Progenitor cell of endocrine pancreas (in vitro differentiated cells): Measurements from ENCODE around the gene MYO10. TPM values are rescaled to one million over a fixed set of nuclear protein-coding genes. Genes with fewer than 3 reads are reported as not detected.
A peak's percentile ranks its signal among the peaks of the same experiment; 100 is the strongest.

Experiments used
- DNase-seq: peaks from one replicate; pipeline ENCODE4 v3.0.0; 2021; ENCODE audit warnings: low spot score; ENCODE audit not compliant: unreplicated experiment
- H3K27ac Mint-ChIP-seq: 2 replicates; pipeline ENCODE4 v1.8.0; 2021; ENCODE audit warnings: mild to moderate bottlenecking, moderate library complexity, mixed read lengths
- H3K27me3 Mint-ChIP-seq: 2 replicates; pipeline ENCODE4 v1.8.0; 2021; ENCODE audit warnings: mixed read lengths
- H3K36me3 Mint-ChIP-seq: 2 replicates; pipeline ENCODE4 v1.8.0; 2022; ENCODE audit warnings: mixed read lengths; ENCODE audit not compliant: insufficient read depth
- H3K4me1 Mint-ChIP-seq: 2 replicates; pipeline ENCODE4 v1.8.0; 2021; ENCODE audit warnings: low read depth, mixed read lengths
- H3K4me3 Mint-ChIP-seq: 2 replicates; pipeline ENCODE4 v1.8.0; 2021; ENCODE audit warnings: low read depth, mild to moderate bottlenecking, moderate library complexity, mixed read lengths
- H3K9me3 Mint-ChIP-seq: 2 replicates; pipeline ENCODE4 v1.8.0; 2021; ENCODE audit warnings: low read depth, mixed read lengths
- total RNA-seq: library from RNA; stranded (reverse); gene quantifications from 2 replicates; pipeline ENCODE4 v1.2.1, GENCODE V29; 2021
- TF ChIP-seq, protein P1 (sequence below): fragments of 200-600 bp; sonication (generic); IDR thresholded peaks from one replicate; pipeline ENCODE4 v1.5.0; 2021; ENCODE audit warnings: antibody characterized with exemption, mild to moderate bottlenecking; ENCODE audit not compliant: unreplicated experiment

MYO10 gene
- total RNA-seq, 1 donor from 2014 or later: 88.0 TPM

DNA sequence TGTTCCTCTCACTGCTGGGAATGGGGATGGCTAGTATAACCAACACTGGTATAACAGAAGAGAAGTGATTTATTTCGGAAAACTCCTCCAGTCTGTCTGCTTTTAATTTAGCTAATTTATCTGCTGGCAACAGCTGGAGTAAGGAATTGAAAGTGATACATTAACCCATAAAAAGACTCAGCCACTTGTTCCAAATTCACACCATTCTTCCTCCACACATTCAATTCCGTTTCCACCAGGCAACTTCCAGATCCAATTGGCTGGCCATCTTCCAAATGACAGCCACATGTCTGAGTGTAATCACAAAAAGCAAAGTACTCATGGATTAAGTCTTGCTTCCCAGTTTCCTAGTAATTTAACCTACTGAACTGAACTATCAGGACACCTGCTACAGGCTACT, 242.2 kb downstream of the MYO10 start:
- no peak for DNase-seq
- Mint-ChIP-seq H3K27me3 (no peaks in the 10 kb centered on the region), H3K4me1 (peaks cover 17% of the 10 kb centered on the region), H3K27ac (no peak overlapping the region), H3K36me3 (peaks cover 57% of the 10 kb centered on the region), H3K9me3 (peaks cover 4% of the 10 kb centered on the region), H3K4me3 (no peak overlapping the region)
- TF ChIP-seq, protein P1, sequence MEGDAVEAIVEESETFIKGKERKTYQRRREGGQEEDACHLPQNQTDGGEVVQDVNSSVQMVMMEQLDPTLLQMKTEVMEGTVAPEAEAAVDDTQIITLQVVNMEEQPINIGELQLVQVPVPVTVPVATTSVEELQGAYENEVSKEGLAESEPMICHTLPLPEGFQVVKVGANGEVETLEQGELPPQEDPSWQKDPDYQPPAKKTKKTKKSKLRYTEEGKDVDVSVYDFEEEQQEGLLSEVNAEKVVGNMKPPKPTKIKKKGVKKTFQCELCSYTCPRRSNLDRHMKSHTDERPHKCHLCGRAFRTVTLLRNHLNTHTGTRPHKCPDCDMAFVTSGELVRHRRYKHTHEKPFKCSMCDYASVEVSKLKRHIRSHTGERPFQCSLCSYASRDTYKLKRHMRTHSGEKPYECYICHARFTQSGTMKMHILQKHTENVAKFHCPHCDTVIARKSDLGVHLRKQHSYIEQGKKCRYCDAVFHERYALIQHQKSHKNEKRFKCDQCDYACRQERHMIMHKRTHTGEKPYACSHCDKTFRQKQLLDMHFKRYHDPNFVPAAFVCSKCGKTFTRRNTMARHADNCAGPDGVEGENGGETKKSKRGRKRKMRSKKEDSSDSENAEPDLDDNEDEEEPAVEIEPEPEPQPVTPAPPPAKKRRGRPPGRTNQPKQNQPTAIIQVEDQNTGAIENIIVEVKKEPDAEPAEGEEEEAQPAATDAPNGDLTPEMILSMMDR: no peak

DNA sequence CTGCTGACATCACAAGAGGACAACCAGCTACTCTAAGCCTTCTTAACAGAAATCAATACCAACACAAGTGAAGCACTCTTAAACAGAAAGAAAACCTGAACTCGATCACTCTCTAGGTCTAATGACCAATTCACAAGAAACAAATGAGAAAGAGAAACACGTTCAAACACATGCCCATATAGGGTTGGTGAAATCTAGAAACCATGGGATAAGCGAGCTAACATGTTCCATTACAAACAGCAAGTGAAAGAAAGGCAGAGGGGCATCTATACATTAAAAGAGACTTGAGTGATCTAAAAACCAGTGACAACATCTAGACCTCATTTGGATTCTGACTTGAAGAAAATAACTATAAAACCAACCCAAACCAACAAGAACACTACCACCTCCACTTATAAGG, 244.4 kb downstream of the MYO10 start:
- H3K9me3 Mint-ChIP-seq: no peaks in the 10 kb centered on the region
- peaks cover 57% of the 10 kb centered on the region for H3K36me3 Mint-ChIP-seq
- H3K27me3 Mint-ChIP-seq: no peaks in the 10 kb centered on the region
- no peak overlapping the region for H3K4me3 Mint-ChIP-seq
- DNase-seq: no peak
- H3K27ac Mint-ChIP-seq: peak overlapping the region; percentile 82
- H3K4me1 Mint-ChIP-seq: peaks cover 17% of the 10 kb centered on the region
- TF ChIP-seq, protein P1: no peak

DNA sequence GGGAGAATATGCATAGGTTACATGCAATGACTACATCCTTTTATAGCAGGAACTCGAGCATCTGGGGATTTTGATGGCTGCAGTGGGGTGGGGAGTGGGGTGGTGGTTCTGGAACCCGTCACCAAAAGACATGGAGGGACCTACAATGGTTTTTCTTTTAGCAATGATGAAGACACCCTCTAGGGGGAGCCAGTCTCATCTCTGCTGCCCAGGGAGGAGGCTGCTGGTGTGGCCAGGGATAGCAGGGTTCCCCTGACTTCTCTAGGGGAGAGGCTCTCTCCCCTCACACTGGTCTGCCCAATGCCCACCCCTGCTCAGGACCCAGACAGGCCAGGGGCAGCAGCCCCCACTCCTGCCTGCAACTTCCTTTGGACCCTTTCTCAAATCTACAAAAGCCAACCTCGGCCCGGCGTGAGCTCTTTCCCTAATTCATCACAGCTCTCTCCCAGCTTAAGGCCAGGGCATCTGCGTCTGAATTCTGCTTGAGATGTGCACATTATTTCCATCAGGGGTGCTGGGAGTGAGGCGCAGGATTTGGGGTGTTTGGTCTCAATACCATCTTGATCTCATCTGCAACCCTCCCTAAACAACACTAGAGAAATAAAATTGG, 245.7 kb downstream of the MYO10 start:
- Mint-ChIP-seq H3K27me3 (no peaks in the 10 kb centered on the region), H3K27ac (peak overlapping the region; percentile 29), H3K36me3 (peaks cover 56% of the 10 kb centered on the region), H3K4me3 (no peak overlapping the region), H3K9me3 (no peaks in the 10 kb centered on the region), H3K4me1 (peaks cover 10% of the 10 kb centered on the region)
- peak; percentile 22 for DNase-seq
- TF ChIP-seq, protein P1: peak; percentile 77

DNA sequence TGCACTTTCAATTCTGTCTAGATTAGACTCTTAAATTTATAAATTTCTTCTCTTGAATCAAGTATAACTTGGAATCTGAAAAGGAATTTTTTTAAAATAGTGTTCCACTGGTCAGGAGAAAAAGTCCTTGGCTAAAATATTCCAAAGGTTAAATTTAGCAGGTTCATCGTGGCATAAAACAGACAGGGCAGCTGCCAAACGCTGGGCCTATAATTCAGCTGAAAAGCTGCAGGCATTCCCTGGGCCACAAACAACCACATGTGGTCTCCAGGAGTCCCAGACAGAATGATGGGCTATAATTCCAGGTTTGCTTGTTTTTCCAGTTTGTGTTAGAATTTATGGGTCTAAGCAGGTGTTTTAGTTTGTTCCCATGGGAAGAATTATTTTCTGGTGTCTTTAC, 248.2 kb downstream of the MYO10 start:
- Mint-ChIP-seq H3K4me3 (no peak overlapping the region), H3K9me3 (no peaks in the 10 kb centered on the region), H3K36me3 (peaks cover 56% of the 10 kb centered on the region), H3K4me1 (peaks cover 12% of the 10 kb centered on the region), H3K27ac (no peak overlapping the region), H3K27me3 (no peaks in the 10 kb centered on the region)
- TF ChIP-seq, protein P1: no peak
- no peak for DNase-seq

DNA sequence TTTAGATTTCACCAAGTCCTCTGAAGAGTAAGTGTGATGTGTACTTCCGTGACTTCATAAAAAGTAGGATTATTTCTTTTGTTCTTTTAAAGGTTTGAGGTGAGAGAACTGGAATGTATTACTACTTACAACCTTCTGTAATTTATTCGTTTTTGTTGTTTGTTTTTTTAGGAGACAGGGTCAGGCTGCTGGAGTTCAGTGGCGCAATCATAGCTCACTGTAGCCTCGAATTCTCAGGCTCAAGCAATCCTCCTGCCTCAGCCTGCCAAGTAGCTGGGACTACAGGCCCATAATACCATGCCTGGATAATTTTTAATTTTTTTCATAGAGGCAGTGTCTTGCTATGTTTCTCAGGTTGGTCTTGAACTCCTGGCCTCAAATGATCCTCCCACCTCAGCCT, 251.0 kb downstream of the MYO10 start:
- H3K4me3 Mint-ChIP-seq: no peak overlapping the region
- H3K27ac Mint-ChIP-seq: no peak overlapping the region
- no peaks in the 10 kb centered on the region for H3K9me3 Mint-ChIP-seq
- no peak for DNase-seq
- TF ChIP-seq, protein P1: no peak
- no peaks in the 10 kb centered on the region for H3K27me3 Mint-ChIP-seq
- peaks cover 9% of the 10 kb centered on the region for H3K4me1 Mint-ChIP-seq
- H3K36me3 Mint-ChIP-seq: peaks cover 69% of the 10 kb centered on the region
